ENCODE results near the gene PAIP2B.

DNA sequence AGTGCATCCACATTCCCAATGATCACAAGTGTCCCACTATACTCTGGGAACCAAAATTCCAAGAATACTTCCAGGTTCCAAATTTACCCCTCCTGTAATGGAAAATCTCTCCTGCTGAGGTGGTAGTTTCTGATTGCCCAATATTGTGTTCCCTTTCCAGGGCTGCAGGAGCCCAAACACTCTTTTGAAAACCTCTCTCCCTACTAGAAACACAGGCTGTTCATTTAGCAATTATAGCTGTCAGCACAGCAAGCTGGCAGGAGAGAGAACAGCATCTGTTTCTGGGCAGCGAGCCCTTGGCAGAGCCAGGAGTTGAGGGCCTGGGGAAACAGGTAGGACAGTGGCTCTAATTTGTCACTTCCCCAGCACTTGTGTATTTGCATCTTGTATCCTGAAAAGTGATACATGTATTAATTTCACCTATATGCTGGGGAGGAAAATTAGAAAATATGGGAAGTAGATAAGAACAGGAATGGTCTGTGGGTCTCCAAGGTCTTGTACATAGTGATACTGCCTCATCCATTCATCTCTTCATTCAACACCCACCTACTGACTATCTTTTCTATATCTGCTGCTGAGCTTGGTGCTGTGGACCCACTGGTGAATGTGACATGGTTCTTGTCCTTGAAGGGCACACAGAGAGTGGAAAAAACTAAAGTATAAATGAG, 16.9 kb upstream of the PAIP2B start:
- TF ChIP-seq, protein P1, sequence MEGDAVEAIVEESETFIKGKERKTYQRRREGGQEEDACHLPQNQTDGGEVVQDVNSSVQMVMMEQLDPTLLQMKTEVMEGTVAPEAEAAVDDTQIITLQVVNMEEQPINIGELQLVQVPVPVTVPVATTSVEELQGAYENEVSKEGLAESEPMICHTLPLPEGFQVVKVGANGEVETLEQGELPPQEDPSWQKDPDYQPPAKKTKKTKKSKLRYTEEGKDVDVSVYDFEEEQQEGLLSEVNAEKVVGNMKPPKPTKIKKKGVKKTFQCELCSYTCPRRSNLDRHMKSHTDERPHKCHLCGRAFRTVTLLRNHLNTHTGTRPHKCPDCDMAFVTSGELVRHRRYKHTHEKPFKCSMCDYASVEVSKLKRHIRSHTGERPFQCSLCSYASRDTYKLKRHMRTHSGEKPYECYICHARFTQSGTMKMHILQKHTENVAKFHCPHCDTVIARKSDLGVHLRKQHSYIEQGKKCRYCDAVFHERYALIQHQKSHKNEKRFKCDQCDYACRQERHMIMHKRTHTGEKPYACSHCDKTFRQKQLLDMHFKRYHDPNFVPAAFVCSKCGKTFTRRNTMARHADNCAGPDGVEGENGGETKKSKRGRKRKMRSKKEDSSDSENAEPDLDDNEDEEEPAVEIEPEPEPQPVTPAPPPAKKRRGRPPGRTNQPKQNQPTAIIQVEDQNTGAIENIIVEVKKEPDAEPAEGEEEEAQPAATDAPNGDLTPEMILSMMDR (conservative IDR thresholded peaks at IDR 0.05; ENCODE audit: low read depth, low read length): no peak
- no peak for TF ChIP-seq EZH2 (IDR thresholded peaks at IDR 0.05; ENCODE audit: low read length, unreplicated experiment)

Measured in PC-3 (cell line).